ENCODE data around the gene H6PD.
"Not testable (repeated sequence)": the region's sequence is repeated elsewhere in the genome, so short reads cannot be mapped to it uniquely, and the experiment has no call there.

H6PD gene

GRCh38 chr1:9280015-9280860, 45.7 kb downstream of the H6PD start:
- no peak for DNase-seq

- DNase-seq = no peak
These were observed 46.7 kb downstream of the H6PD start for GRCh38 chr1:9281071-9281827.

GRCh38 chr1:9281908-9282695, 47.5 kb downstream of the H6PD start:
- DNase-seq = no peak

GRCh38 chr1:9282696-9282955, 48.1 kb downstream of the H6PD start:
- DNase-seq = no peak

GRCh38 chr1:9284061-9284460, 49.5 kb downstream of the H6PD start:
- DNase-seq = no peak

GRCh38 chr1:9286556-9286955, 52.0 kb downstream of the H6PD start:
- DNase-seq = no peak

- no peak for DNase-seq
These were observed 54.5 kb downstream of the H6PD start for GRCh38 chr1:9289090-9289534.

GRCh38 chr1:9289711-9290485, 55.3 kb downstream of the H6PD start:
- DNase-seq = no peak

GRCh38 chr1:9291914-9292360, 57.4 kb downstream of the H6PD start:
- no peak for DNase-seq

- no peak for DNase-seq
These were observed 58.0 kb downstream of the H6PD start, which contains the start of gene SPSB1 for GRCh38 chr1:9292361-9293240. Gene SPSB1, plus strand, starts transcription at chr1:9292894. Its CDS starts 62,998 bp downstream, at chr1:9355892.

GRCh38 chr1:9293241-9293532, 58.6 kb downstream of the H6PD start:
- DNase-seq = no peak

- no peak for DNase-seq
These were observed 59.2 kb downstream of the H6PD start for GRCh38 chr1:9293533-9294404.

GRCh38 chr1:9294405-9294773, 59.8 kb downstream of the H6PD start:
- no peak for DNase-seq

- DNase-seq = no peak
These were observed 60.5 kb downstream of the H6PD start for GRCh38 chr1:9294910-9295636.

GRCh38 chr1:9295884-9296283, 61.3 kb downstream of the H6PD start:
- no peak for DNase-seq

GRCh38 chr1:9296850-9297249, 62.3 kb downstream of the H6PD start:
- no peak for DNase-seq

- no peak for DNase-seq
These were observed 63.3 kb downstream of the H6PD start for GRCh38 chr1:9297831-9298230.

GRCh38 chr1:9298282-9298681, 63.7 kb downstream of the H6PD start:
- no peak for DNase-seq

GRCh38 chr1:9299571-9300541, 65.3 kb downstream of the H6PD start:
- DNase-seq = not testable (repeated sequence)
